SIG-M5 treated with dmso at 0.1 percent for 504 hours (cell line): ENCODE data around the gene OGFOD1.
A peak's percentile ranks its signal among the peaks of the same experiment; 100 is the strongest.
"Not testable (repeated sequence)": the region's sequence is repeated elsewhere in the genome, so short reads cannot be mapped to it uniquely, and the experiment has no call there.

Experiments
- DNase-seq: peaks from one replicate; lab custom pipeline; 2025; ENCODE audit not compliant: unreplicated experiment; lab: John Stamatoyannopoulos, UW

OGFOD1 gene

DNA sequence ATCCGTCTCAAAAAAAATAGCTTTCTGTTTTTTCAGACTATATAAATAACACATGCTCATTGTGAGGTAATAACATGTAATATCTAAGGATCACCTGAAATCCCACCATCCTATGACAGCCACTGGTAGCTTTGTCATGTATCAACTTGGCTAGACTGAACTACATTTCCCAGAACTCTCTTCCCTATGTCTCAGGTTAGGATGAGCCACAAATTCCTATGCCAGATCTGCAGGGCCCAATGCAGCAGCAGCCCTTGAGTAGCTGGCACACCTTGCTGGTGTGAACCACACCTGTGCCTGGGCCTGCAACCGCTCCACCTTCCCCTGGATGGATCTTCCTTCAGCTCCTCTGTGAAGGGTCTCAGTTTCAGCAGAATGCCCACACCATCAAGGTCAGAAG lies 28.1 kb downstream of the OGFOD1 start:
- no peak for DNase-seq

DNA sequence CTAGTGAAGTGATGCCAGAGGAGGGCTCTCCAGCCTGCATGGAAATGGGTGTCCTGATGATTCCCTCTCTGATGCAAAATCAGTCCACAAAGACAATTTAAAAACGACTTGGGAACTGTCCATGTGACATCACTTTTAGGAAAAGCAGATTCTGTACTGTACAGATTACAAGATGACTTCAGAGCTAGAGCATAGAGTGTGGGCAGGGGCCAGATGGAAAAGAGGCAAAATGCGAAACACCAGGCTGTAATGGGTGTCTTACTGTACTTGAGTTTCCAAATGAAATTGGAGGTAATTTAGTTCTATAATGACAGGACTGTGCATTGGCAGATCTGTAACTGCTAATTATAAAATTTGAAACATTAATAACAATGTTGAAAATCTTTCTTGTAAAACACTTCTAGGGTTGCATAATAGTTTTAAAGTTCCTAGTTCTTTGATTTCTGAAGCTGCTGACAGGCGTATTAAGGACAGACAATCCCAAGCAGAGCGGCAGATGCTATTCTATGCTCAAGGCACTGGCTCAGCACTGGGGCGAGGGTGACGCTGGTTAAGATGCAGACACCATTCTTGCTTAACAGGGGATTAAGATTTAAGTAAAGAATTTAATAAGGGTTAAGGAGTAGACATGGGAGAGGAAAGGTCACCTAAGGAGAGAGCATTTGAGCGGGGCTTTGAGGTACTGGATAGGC lies 29.6 kb downstream of the OGFOD1 start:
- DNase-seq: no peak

DNA sequence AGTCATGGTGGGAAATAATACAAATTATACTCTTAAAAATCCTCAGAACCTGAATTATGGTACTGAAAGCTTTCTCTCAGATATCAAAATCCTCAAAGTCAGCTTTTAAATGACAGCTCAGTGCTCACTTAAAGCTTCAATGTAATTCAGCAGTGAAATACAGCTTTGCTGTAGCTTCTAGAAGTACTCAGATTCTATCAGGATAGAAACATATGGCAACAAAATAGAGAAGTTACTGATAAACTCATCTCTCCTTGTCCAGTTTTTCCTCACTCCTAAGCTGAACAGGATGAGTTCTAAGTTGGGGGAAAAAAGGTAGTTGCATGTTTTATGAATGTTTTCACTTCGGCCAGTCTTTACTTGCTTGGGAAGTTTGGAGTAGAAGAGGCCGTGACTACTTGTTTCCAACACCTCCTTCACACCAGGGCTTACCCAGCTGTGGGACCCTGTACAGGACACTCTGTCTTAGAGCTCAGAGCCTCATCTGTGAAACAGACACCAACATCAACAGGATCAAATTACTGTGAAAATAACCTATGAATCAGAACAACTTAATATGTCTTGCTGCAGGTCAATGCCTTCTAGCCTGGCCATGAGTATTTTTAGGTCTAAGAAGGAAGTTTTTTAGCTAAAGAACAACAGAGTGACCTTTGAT lies 30.2 kb downstream of the OGFOD1 start:
- DNase-seq: no peak

DNA sequence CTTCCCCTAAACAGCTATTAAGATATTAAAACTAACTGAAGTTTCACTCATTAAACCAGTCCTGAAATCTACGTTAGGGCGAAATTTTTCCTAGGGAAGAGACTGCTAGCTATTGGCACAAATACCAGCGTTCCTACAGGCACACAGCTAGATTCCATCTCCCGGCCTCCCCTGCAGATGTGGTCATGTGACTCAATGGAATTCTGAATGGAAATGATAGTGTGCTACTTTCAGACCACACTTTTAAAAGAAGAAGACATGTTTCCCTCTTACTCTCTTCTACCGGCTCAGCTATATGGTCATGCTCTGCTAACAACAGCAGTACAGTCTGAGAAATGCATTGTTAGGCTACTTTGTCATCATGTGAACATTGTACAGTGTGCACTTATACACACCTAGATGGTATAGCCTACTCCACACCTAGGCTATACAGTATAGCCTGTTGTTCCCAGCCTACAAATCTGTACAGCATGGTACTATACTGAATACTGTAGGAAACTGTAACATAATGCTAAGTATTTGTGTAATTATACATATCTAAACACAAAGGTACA lies 31.4 kb downstream of the OGFOD1 start:
- DNase-seq: no peak

DNA sequence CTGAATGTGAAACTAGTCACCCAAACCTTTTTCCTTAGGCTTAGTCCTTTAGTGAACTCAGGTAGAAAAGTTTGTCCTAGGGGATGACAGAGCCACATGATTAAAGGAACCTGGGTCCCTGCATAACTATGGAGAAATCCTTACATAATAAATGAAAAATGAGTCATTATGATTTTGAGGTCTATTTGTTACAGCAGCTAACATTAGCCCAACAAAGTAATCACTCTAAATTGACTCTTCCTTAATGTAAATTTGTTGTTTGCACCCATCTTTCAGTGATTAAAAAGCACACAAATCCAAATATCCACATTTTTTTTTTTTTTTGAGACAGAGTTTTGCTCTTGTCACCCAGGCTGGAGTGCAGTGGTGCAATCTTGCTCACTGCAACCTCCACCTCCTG lies 32.0 kb downstream of the OGFOD1 start:
- no peak for DNase-seq

DNA sequence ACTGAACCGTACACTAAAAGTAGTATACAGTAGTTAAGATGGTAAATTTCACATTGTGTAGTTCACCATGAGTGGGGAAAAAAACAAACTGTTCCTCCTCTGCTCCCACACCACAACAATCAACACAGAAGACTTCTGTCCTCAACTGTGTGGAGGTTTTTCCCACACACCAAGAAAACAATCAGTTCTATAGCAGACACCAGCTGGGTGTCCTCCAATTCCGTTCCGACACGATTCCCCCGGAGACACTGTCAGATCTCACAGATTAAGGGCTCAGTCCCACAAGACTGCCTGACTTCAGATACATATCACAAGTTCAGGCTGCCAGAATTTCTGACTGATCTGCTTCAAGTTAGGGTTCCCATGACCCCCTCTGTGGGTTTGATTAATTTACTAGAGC lies 36.7 kb downstream of the OGFOD1 start:
- DNase-seq: no peak

DNA sequence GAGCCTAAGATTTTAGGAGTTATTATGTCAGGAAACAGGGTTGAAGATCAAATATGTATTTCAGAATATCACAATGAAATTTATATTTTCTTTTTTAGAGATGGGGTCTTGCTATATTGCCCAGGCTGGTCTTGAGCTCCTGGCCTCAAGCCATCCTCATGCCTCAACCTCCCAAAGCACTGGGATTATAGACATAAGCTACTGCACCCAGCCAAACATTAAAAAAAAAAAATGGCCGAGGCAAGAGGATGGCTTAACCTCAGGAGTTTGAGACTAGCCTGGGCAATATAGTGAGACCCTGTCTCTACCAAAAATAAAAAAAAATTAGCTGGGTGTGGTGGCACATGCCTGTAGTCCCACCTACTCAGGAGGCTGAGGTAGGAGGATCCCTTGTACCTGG lies 37.5 kb downstream of the OGFOD1 start:
- not testable (repeated sequence) for DNase-seq

DNA sequence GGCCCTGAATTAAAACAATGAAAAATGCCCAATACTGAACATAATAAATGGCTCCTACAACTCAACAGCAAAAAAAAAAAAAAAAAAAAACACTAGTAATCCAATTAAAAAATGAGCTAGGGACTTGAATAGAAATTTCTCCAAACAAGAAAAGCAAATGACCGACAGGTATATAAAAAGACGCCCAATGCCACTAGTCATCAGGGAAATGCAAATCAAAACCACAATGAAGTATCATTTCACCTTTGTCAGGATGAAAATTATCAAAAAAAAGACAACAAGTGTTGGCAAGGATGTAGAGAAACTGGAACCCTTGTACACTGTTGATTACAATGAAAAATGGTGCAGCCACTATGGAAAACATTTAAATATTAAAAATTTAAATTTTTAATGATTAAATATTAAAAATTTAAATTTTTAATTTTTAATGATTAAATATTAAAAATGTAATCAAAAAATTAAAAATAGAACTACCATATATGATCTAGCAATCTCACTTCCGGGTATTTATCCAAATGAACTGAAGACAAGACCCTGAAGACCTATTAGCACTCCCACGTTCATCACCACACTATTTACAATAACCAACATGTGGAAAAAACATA lies 40.4 kb downstream of the OGFOD1 start:
- no peak for DNase-seq

DNA sequence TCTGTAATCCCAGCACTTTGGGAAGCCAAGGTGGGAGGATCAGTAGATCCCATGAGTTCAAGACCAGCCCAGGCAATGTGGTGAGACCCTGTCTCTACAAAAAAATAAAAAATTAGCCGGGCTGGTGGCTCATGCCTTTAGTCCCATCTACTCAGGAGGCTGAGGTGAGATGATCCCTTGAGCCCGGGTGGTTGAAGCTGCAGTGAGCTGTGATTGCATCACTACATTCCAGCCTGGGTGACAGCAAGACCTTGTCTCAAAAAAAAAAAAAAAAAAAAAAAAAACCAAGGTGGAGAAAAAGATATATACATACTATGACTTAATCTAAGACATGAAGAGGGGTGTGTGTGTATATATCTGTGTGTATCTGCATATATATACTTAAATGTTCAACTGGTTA lies 41.8 kb downstream of the OGFOD1 start:
- no peak for DNase-seq

DNA sequence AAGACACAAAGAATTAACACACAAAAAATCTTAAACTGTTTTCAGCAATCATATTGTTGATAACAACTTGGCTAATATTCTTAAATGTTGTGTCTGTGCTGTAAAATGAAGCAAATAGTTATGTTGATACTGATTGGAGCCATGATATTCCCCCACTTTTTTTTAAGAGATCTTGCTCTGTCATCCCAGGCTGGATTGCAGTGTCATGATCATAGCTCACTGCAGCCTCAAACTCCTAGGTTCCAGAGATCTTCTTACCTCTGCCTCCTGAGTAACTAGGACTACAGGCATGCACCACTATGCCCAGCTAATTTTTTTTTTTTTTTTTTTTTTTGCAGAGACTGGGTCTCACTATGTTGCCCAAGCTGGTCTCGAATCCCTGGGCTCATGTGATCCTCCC lies 42.5 kb downstream of the OGFOD1 start:
- no peak for DNase-seq

DNA sequence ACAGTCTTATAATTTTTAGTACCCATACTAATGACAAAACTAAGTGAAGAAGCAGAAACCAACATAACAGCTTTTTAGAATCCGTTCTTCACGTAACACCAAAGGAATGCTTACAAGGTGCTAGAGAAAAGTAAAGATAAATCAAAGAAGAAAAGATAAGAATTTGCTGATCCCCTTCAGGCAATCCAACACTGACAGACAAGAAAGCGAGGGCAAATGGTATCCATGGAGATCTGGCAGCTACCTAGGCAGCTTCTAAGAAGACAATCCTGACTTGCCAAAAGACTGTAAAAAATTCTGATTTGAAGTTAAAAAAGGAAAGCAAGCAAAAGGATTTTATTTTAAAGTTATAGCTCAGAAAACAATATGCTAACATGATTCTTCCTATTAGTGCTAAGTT lies 53.8 kb downstream of the OGFOD1 start:
- DNase-seq: no peak

DNA sequence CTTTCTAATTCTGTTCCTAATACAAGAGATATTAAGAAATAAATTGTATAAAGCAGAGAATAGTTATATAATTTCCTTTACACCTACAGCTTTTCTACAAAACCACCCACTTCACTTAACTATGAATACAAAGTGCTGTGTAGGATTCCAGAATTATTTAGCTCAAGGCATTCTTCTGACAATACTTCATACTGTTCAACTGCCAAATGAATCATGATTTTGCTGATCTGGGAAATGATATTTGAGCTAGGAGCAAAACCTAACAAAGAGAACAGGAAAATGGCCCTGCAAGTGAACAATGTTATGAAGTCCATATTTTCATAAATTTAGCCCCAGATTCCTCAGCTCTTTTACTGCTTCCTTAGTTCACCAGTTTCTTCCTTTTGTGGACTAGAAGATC lies 55.6 kb downstream of the OGFOD1 start:
- DNase-seq: no peak

DNA sequence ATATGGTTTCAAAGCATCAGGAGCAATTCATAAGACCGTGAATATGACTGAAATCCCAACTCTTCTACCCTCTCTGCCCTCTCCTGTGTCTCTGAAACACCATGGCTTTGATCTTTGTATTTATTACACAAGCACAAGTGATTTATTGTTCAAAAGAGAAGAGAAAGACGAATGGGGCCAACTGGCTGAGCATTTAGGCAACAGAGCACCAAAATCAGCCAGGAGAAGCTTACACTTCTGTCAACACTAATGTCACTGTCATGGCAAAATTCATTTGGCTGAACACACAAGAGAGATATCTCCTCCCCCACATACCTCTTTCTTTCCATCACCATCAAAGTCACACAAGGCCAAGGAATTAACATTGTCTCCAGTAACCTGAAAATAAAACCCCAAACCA lies 59.2 kb downstream of the OGFOD1 start:
- DNase-seq: no peak

DNA sequence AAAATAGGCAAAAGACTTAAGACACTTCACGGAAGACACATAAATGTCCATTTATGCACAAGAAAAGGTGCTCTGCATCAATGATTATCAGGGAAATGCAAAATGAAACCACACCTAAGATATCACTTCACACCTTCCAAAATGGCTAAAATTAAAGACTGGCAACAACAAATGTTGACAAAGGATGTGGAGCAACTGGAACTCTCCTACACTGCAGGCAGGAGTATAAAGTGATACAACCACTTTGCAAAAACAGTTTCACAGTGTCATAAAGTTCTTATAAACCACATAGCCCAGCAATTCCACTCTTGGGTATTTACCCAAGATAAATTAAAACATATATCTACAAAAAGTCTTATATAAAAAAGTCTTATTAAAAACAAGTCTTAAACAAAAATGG lies 60.7 kb downstream of the OGFOD1 start:
- DNase-seq: no peak

DNA sequence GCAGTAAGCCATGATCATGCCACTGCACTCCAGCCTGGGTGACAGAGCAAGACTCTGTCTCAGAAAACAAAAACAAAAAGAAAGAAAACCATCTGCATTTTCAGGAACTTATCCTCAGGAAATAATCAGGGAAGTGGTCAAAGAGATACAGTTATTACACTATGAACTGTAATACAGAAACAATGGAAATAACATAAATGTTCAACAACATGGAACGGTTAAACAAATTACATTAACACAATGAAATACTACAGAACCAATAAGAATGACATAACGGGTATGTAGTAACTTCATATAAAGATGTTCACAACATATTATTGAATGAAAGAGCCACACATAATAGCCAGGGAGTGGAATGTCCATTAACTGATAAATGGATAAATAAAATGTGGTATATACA lies 61.7 kb downstream of the OGFOD1 start:
- DNase-seq: no peak

DNA sequence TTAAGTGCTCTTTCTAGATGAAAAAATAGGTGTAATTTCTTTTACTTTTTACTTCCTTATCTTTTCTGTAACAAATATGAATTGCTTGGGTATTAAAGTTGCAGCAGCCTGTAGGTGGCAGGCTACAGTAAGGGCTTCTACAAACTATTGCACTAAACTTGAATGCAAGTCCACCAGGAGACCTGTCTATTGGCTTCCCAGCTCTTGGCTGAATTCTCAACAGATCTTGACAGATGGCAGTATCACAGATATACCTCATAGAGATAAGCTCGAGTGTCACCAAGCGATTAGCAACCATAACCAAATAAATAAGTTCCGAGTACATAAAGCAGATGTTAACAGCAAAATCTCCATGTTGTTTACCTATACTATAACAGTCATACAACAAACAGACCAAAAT lies 62.6 kb downstream of the OGFOD1 start:
- peak; percentile 63 for DNase-seq

DNA sequence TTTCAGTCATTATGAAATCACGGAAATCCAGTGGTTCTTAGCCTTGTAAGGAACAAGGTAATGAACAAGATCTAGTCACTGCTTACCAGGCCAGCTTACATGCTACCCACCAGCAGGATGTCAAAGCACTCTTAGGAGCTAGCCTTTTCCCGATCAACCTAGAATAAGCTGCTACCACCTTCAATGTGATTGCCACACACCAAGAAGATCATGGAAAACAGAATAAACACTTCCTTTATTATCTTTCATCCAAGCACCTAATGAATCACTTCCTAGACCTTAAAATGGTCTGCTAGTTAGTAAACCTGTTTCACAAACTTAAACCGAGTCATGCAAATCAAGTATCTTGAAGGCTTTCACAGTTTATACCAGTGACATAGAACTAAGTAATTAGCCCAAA lies 63.5 kb downstream of the OGFOD1 start:
- DNase-seq: no peak

DNA sequence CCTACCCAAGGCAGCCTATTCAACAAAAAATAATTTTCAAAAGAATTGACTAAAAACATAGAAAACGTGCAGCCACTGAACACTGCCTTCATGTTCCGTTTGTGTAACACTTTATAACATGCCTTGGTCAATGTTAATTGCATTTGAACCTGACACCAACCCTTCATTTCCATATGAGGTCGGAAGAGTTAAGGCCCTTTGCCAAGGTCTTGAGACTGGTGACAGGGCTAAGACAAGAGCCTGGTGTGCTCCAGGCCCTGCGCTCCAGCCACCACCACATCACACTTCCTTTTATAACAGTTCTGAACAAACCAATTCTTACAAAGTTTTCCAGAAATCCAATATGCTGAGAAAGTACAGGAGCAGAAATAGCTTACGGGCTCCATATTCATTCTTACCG lies 64.3 kb downstream of the OGFOD1 start:
- no peak for DNase-seq

DNA sequence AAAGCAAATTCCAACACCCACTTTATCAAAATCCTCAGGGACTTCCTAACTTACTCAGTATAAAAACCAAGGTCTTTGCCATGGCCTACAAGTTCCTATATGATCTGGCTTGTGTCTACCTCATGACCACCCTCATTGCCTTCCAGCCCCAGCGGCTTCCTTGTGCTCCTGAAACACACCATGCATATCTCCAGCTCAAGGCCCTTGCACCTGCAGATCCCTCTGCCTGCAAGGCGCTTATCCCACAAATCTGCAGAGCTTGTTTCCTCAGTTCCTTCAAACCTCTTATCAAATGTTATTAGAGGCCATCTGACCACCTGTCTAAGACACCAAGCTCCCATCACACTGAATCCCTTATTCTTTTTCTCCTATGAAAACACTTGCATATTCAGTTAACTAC lies 65.9 kb downstream of the OGFOD1 start:
- no peak for DNase-seq

DNA sequence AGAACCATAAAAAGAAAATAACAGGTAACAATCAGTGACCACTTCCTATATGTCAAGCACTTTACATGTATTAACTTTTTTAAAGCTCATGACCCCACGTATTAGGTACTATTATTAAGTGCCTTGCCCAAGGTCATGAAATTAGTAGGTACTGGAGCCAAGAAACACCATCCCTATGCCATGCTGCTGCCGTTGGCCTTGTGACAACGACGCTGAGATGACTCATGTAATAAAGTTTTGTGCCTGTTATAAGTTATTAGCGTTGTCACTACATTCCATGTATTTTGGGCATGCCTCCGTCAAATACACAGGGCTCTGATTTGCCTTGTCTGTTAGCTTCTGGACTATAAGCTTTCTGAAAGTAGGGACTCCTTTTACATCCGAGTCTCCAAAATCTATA lies 67.1 kb downstream of the OGFOD1 start:
- no peak for DNase-seq

DNA sequence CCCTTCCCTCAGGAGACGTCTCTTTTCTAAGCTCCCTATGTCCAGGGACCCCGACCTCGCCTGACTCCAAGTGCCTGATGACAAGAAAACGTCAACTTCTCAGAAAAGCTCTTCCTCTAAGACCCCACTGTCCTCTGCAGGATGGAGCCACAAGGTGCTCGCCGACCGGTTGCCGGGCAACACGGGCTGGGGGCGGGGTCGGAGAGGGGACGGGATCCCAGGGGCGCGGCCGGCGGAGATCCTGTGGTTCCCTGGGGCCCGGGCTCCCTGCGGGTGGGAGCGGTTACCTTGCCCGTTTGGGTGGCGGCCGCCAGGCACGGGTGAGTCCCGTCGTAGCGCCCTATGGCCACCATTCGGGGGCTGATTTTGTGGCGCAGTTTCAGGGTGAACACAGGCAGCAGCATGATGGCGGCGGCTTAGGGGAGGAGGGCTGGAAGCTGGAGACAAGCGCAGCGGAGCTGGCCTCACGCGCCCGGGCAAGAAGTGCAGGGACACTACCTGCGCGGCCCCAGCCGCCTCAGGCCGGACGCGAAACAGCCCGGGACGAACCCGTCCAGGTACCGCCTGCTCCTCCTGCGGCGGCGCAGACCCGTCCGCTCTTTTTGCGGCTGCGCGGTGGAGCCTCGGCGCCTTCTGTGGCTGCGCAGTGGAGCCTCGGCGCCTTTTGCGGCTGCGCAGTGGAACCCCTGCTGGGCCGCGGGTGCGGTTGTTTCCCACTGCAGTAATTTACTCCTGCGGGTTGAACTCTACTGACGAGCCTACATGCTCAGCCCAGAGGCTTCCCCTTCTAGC lies 68.3 kb downstream of the OGFOD1 start, which contains the start of gene BBS2:
TSS of gene BBS2 (minus strand) at position 566 of the 792 bp plus-strand sequence. CDS start at position 404, 162 bp downstream.
- DNase-seq: peak; percentile 75

DNA sequence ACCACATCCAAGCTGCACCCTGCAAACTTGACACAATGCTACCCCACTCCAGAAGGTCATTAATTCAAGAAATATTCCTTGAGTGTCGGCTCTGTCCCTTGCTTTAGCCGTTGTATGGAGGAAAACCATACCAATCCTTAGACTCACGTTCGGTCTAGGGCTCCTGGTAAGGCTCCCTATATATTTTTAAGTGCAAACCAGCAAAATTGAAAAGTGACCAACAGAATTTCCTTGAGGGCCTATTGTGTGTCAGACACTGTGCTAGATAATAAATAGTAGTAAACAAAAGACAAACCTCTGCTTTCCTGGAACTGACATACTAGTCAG lies 68.9 kb downstream of the OGFOD1 start:
- no peak for DNase-seq
